ENCODE measurements around the gene CDC14A. TPM values are rescaled to one million over a fixed set of nuclear protein-coding genes. Genes with fewer than 3 reads are reported as not detected.
A peak's percentile ranks its signal among the peaks of the same experiment; 100 is the strongest.

The CDC14A gene
- total RNA-seq, 1 donor from 2014 or later, result 17.8 TPM

- intact Hi-C loops (cut with DNase I), result no loop called here
Observed at GRCh38 chr1:100438375-100438774, 86.1 kb downstream of the CDC14A start.

DNA sequence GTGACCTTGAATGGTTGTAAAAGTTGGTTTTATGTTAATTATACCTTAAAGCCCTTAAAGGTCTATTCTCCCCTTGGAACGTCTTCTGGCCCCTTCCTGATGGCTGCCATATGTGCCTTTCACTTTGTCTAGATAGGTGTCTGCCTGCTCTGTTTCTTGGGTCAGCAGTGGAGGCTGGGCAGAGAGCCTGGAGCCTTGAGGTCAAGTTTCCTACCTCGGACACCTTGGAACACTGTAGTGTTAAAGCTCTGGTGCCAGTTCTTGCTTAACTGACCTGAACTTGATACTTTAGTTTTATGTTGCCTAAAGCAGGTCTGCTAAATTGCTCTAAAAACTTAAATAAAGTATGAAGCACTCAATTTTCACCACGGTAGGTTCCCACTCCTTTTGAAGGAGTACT lies 86.5 kb downstream of the CDC14A start:
- Histone ChIP-seq H3K4me1 (peaks cover 23% of the 10 kb centered on the region), H3K27me3 (ENCODE audit: low read depth) (no peaks in the 10 kb centered on the region), H3K27ac (peak overlapping the region; percentile 8), H3K36me3 (no peaks in the 10 kb centered on the region), H3K4me3 (no peak overlapping the region), H3K9me3 (no peaks in the 10 kb centered on the region)
- TF ChIP-seq, protein P1, sequence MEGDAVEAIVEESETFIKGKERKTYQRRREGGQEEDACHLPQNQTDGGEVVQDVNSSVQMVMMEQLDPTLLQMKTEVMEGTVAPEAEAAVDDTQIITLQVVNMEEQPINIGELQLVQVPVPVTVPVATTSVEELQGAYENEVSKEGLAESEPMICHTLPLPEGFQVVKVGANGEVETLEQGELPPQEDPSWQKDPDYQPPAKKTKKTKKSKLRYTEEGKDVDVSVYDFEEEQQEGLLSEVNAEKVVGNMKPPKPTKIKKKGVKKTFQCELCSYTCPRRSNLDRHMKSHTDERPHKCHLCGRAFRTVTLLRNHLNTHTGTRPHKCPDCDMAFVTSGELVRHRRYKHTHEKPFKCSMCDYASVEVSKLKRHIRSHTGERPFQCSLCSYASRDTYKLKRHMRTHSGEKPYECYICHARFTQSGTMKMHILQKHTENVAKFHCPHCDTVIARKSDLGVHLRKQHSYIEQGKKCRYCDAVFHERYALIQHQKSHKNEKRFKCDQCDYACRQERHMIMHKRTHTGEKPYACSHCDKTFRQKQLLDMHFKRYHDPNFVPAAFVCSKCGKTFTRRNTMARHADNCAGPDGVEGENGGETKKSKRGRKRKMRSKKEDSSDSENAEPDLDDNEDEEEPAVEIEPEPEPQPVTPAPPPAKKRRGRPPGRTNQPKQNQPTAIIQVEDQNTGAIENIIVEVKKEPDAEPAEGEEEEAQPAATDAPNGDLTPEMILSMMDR (IDR thresholded peaks at IDR 0.05), result no peak
- no peak for ATAC-seq
- intact Hi-C loops (cut with DNase I), result no loop called here
- no peak for DNase-seq

More at GRCh38 chr1:100438375-100438774, 86.1 kb downstream of the CDC14A start:
- ATAC-seq, result no peak
- no peaks in the 10 kb centered on the region for H3K27me3 ChIP-seq (ENCODE audit: low read depth)
- no peak overlapping the region for H3K4me3 ChIP-seq
- TF ChIP-seq, protein P1 (IDR thresholded peaks at IDR 0.05), result no peak
- peaks cover 23% of the 10 kb centered on the region for H3K4me1 ChIP-seq
- H3K36me3 ChIP-seq, result no peaks in the 10 kb centered on the region
- no peaks in the 10 kb centered on the region for H3K9me3 ChIP-seq
- peak overlapping the region; percentile 8 for H3K27ac ChIP-seq
- DNase-seq, result no peak

DNA sequence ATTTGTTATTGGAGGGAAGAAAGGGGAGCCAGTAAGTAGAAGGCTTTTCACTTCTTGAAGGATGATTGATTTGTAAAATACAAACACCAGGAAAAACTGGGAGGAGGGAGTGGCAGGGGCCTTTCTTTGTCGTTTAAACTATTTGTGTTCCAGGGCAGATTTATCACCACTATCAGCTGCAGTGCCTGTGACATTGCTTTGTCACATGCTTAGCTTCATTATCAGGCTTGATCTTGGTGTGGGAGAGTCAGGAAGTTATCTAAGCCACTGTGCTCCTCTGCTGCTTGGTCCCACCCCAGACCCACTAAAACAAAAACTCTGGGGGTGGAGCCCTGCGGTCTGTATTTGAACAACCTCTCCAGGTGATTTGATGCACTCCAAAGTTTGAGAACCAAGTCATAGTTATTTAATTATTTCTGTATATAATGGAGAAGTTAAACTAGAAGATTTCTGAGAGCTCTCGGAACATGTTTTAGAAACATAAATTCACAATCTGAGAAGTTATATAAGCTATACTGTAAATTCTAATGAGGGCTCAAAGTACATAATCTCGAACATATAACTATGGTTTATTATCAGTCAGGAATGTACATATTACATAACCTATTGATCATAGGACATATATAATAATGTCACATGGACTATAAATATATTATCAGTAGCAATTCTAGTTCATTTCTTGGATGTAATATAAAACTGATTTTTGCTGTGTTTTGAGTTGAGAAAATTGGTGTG lies 87.9 kb downstream of the CDC14A start:
- H3K27me3 ChIP-seq (ENCODE audit: low read depth), result no peaks in the 10 kb centered on the region
- DNase-seq (no peak), ATAC-seq (peak; percentile 79 to 81)
- no peak overlapping the region for H3K4me3 ChIP-seq
- no peak overlapping the region for H3K27ac ChIP-seq
- intact Hi-C loops (cut with DNase I), result no loop called here
- H3K36me3 ChIP-seq, result no peaks in the 10 kb centered on the region
- TF ChIP-seq, protein P1 (IDR thresholded peaks at IDR 0.05), result no peak
- H3K4me1 ChIP-seq, result peaks cover 34% of the 10 kb centered on the region
- H3K9me3 ChIP-seq, result no peaks in the 10 kb centered on the region

- TF ChIP-seq, protein P1 (IDR thresholded peaks at IDR 0.05), result no peak
- Histone ChIP-seq H3K27me3 (ENCODE audit: low read depth) (no peaks in the 10 kb centered on the region), H3K9me3 (no peaks in the 10 kb centered on the region), H3K4me1 (peaks cover 35% of the 10 kb centered on the region), H3K27ac (no peak overlapping the region), H3K4me3 (no peak overlapping the region), H3K36me3 (no peaks in the 10 kb centered on the region)
- intact Hi-C loops (cut with DNase I), result no loop called here
- DNase-seq (no peak), ATAC-seq (no peak)
Observed at GRCh38 chr1:100441146-100441545, 88.8 kb downstream of the CDC14A start.

DNA sequence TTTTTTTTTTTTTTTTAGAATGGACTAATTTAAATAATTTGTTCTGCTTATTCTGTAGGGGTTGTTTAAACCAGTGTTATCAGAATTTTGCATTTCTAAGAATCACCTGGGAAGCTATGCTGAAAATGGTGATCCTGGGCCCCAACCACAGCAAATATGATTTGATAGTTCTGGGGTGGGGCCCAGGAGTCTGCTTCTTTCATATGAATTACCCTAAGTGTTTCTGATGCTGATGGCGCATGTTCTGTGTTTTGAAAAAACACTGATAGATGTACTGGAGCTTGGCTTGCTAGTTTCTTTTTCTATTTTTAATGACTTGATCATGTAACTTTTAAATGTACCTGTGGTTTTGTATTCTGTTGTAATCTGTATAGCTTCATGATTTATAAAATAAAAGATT lies 89.3 kb downstream of the CDC14A start:
- Histone ChIP-seq H3K36me3 (no peaks in the 10 kb centered on the region), H3K9me3 (no peaks in the 10 kb centered on the region), H3K4me1 (peaks cover 35% of the 10 kb centered on the region), H3K27me3 (ENCODE audit: low read depth) (no peaks in the 10 kb centered on the region), H3K27ac (no peak overlapping the region), H3K4me3 (no peak overlapping the region)
- TF ChIP-seq, protein P1 (IDR thresholded peaks at IDR 0.05), result no peak
- DNase-seq, result no peak
- intact Hi-C loops (cut with DNase I), result no loop called here
- ATAC-seq, result no peak

Data from lower lobe of right lung (tissue), 2 donors.